Fibroblast of pulmonary artery (primary cell): ENCODE data around the gene CD22.
A peak's percentile ranks its signal among the peaks of the same experiment; 100 is the strongest.

Experiments used
- DNase-seq: peaks from one replicate; pipeline ENCODE4 v3.0.0-alpha.2; 2010; ENCODE audit warnings: low read depth
- H3K4me3 ChIP-seq: replicated peaks from 2 replicates; pipeline ENCODE4 v1.5.1; 2011; ENCODE audit warnings: low read depth, mild to moderate bottlenecking, control low read depth, low read length, moderate library complexity
- CTCF ChIP-seq: IDR thresholded peaks from 2 replicates; pipeline ENCODE4 v1.5.1; 2011; ENCODE audit warnings: mild to moderate bottlenecking, control low read depth, low read length, inconsistent platforms; ENCODE audit errors: missing control alignments

CD22 gene

GRCh38 chr19:35308910-35309309 lies 20.1 kb upstream of the CD22 start:
- no peak for DNase-seq
- no peak overlapping the region for H3K4me3 ChIP-seq
- no peak for TF ChIP-seq CTCF

GRCh38 chr19:35309481-35310279 lies 19.3 kb upstream of the CD22 start:
- peak; percentile 75 for DNase-seq
- TF ChIP-seq CTCF, result no peak
- no peak overlapping the region for H3K4me3 ChIP-seq

GRCh38 chr19:35310331-35310730 lies 18.7 kb upstream of the CD22 start:
- DNase-seq, result no peak
- TF ChIP-seq CTCF, result no peak
- H3K4me3 ChIP-seq, result no peak overlapping the region

- no peak for DNase-seq
- no peak for TF ChIP-seq CTCF
- H3K4me3 ChIP-seq, result no peak overlapping the region
These were observed 18.0 kb upstream of the CD22 start for GRCh38 chr19:35310811-35311465.

- no peak for DNase-seq
- no peak for TF ChIP-seq CTCF
- no peak overlapping the region for H3K4me3 ChIP-seq
These were observed 16.9 kb upstream of the CD22 start for GRCh38 chr19:35311901-35312665.

GRCh38 chr19:35313587-35313986 lies 15.4 kb upstream of the CD22 start:
- no peak overlapping the region for H3K4me3 ChIP-seq
- no peak for DNase-seq
- no peak for TF ChIP-seq CTCF
